ENCODE results near the gene ZNF682.
A peak's percentile ranks its signal among the peaks of the same experiment; 100 is the strongest.
"Not testable (repeated sequence)": the region's sequence is repeated elsewhere in the genome, so short reads cannot be mapped to it uniquely, and the experiment has no call there.

The ZNF682 gene

DNA sequence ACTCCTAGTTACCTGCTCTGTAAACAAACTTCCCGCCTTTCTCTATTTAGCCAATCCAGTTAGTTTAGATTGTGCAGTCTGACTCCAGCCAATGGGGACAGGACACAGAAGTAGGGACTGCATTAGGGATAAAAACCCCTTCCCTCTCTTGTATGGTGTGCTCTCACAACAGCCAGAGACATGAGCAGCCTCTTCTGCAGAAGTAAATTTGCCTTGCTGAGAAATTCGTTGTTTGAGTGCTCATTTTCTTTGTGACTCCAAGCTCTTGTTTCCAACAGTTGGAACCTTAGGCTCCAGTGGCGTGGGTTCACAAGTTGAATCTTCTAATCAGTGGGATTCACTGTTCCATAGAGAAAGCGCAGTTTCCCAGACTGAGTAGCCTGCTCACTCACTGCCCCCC is 72.4 kb downstream of the ZNF682 start:
- no peak for DNase-seq

DNA sequence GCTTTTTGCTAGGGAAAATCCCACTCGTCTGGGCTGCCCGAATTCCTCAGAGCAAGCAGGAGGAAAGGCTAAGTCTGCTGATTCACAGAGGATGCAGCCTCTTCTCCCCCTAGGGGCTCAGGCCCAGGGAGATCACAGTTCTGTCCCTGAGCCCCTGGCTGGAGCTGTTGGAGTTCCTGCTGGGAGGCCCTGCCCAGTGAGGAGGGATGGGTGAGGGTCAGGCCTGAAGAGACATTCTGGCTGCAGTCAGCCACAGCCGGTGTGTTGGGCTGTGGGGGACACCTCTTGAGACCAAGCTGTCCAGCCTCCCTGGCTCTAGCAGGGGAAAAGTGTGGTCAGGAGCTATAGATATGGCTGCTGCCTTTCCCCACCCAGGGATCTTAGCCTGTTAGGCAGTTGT is 73.2 kb downstream of the ZNF682 start:
- DNase-seq = not testable (repeated sequence)

DNA sequence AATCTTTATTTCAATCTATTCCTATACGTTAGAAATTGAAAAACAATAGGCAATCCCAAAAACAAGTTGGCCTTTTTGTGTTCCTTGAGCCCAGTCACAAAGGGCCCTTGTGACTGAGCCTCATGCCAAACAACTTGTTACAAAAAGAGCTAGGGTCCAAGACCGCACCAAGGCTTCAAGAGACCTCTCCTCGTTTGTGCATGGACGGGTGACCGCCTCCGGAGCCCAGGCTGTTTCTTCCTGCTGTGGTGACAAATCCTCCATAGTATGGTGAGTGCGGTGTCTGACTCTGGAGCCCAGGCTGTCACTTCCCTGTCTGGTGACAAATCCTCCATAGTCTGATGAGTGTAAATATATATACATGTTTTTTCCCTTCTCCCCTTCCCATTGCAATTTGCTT is 74.9 kb downstream of the ZNF682 start:
- DNase-seq = no peak

DNA sequence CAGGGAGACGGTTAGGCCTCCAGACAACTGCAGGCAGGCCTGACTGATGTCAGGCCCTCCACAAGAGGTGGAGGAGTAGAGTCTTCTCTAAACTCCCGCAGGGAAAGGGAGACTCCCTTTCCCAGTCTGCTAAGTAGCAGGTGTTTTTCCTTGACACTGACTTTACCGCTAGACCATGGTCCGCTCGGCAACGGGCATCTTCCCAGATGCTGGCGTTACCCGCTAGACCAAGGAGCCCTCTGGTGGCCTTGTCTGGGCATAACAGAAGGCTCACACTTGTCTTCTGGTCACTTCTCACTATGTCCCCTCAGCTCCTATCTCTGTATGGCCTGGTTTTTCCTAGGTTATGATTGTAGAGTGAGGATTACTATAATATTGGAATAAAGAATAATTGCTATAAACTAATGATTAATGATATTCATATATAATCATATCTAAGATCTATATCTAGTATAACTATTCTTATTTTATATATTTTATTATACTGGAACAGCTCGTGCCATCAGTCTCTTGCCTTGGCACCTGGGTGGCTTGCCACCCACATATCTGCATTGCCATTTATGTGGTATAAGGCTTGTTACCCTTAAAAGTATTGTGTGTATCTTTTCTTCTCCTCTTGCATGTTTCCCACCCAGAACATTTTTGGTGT is 80.0 kb downstream of the ZNF682 start:
- DNase-seq = peak; percentile 16

DNA sequence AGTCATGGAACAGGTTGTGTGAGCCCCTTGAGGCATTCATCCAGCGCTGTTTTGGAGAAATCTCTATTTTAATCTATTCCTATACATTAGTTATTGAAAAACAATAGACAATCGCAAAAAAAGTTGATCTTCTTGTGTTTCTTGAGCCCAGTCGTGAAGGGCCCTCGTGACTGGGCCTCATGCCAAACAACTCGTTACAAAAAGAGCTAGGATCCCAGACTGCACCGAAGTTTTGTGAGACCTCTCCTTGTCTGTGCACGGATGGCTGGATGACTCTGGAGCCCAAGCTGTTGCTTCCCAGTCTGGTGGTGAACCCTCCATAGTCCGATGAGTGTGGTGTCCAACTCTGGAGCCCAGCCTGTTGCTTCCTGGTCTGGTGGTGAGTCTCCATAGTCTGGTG is 81.5 kb downstream of the ZNF682 start:
- DNase-seq = not testable (repeated sequence)

DNA sequence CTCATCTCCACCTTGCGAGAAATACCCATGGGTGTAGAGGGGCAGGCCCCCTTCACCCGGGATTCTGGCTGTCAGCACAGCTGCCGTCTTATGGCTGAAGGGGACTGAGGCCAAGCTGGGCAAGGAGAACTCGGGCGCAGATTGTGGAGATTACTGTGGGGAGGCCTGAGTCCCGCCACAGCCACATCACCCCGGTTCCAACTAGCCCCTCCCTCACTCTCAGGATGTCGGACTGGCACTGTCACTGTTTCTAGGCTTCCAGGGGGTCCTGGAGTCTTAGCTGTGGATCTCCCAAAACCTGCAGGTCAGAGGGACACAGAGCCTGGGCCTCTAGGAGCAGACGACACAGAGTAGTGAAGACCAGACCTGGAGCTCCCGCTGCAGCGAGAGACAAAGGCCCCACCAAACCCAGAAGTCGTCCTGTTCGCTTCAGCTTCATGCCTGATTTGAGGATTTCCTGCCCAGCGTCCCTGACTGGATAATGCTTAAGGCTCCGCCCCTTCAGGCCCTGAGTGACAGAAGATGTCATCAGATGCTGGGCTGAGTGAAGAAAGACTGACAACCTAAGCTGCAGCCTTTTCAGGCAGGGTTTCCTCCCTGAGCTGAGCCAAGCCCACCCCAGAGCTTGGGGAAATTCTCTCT is 82.8 kb downstream of the ZNF682 start:
- no peak for DNase-seq

DNA sequence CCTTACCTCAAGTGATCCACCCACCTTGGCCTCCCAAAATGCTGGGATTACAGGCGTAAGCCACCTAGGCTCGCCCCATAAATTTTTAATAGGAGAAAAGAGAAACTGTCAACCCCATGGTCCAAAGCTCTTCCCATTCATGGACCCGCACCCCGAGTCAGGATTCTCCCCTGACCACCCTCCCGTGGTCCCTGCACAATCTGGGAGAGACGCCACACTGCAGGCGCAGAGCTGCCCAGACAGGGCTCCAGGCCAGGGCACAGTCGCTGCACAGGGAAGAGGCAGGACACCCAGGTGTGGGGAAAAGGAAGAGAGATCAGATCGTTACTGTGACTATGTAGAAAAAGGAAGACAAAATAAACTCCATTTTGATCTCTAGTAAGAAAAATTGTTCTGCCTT is 84.1 kb downstream of the ZNF682 start:
- no peak for DNase-seq

Measured in fibroblast of upper back skin (primary cell).